Middle frontal gyrus (tissue), 1 donor: Measurements from ENCODE around the gene BMP4.

Source experiments
- DNase-seq: peaks from one replicate; pipeline ENCODE4 v3.0.0-alpha.2; 2015; ENCODE audit warnings: low spot score; ENCODE audit errors: extremely low spot score

BMP4 gene

GRCh38 chr14:53964249-53964648 is 7.6 kb upstream of the BMP4 start:
- DNase-seq: no peak

- DNase-seq: no peak
Observed at GRCh38 chr14:53963320-53964227, 6.9 kb upstream of the BMP4 start.

GRCh38 chr14:53962953-53963319 is 6.3 kb upstream of the BMP4 start:
- no peak for DNase-seq

GRCh38 chr14:53958628-53959027 is 2.0 kb upstream of the BMP4 start:
- no peak for DNase-seq

- no peak for DNase-seq
Observed at GRCh38 chr14:53957739-53958138, 1.1 kb upstream of the BMP4 start.

- no peak for DNase-seq
Observed at GRCh38 chr14:53955671-53956426, 776 bp downstream of the BMP4 start.

- DNase-seq: no peak
Observed at GRCh38 chr14:53955229-53955556, 1.4 kb downstream of the BMP4 start.

- DNase-seq: no peak
Observed at GRCh38 chr14:53954551-53955228, 1.9 kb downstream of the BMP4 start.

- no peak for DNase-seq
Observed at GRCh38 chr14:53953828-53954550, 2.6 kb downstream of the BMP4 start.

GRCh38 chr14:53953002-53953827 is 3.4 kb downstream of the BMP4 start:
- DNase-seq: no peak

- no peak for DNase-seq
Observed at GRCh38 chr14:53952533-53952932, 4.1 kb downstream of the BMP4 start.

- DNase-seq: no peak
Observed at GRCh38 chr14:53951627-53952303, 4.9 kb downstream of the BMP4 start.

- no peak for DNase-seq
Observed at GRCh38 chr14:53951243-53951626, 5.4 kb downstream of the BMP4 start.

- DNase-seq: no peak
Observed at GRCh38 chr14:53950031-53950793, 6.4 kb downstream of the BMP4 start.

- no peak for DNase-seq
Observed at GRCh38 chr14:53949201-53949600, 7.4 kb downstream of the BMP4 start.

- no peak for DNase-seq
Observed at GRCh38 chr14:53948205-53948884, 8.3 kb downstream of the BMP4 start.

- DNase-seq: no peak
Observed at GRCh38 chr14:53947452-53948204, 9.0 kb downstream of the BMP4 start.

GRCh38 chr14:53947094-53947445 is 9.6 kb downstream of the BMP4 start:
- DNase-seq: no peak
